Vagina (tissue), 2 donors: ENCODE results near the gene ZNF512.

Experiments
- CTCF ChIP-seq, 3 experiments: fragments of 450-650 bp in 2 of 3; fragments of 200-600 bp in 1 of 3; sonication (generic) in 1 of 3; IDR thresholded peaks; one replicate each; pipeline ENCODE4 v1.5.1; 2017 to 2019; ENCODE audit warnings: antibody characterized with exemption in 3 of 3, mild to moderate bottlenecking in 2 of 3, moderate library complexity in 2 of 3
- POLR2AphosphoS5 ChIP-seq, 2 donors: sonication (generic); formaldehyde crosslinking; IDR thresholded peaks; one replicate each; pipeline ENCODE4 v1.9.0; 2017; ENCODE audit warnings: antibody characterized with exemption in 2 of 2, mild to moderate bottlenecking in 2 of 2, low read depth in 1 of 2; ENCODE audit not compliant: insufficient read depth in 1 of 2

GRCh38 chr2:27569398-27569797 lies 13.4 kb upstream of the ZNF512 start:
- TF ChIP-seq CTCF (IDR thresholded peaks at IDR 0.05) (no peak), POLR2AphosphoS5 (IDR thresholded peaks at IDR 0.05; ENCODE audit: insufficient read depth in 1 of 2, low read depth in 1 of 2) (no peak)
